GM12878 (cell line): Measurements from ENCODE around the gene ARIH2. TPM values are rescaled to one million over a fixed set of nuclear protein-coding genes. Genes with fewer than 3 reads are reported as not detected.

ENCODE experiments used
- ATAC-seq: fragments of 200-7000 bp; cut with Tn5 transposase; 3 replicates; pipeline ENCODE4 v1.9.1; 2020; ENCODE audit warnings: mild to moderate bottlenecking, moderate library complexity
- BruUV-seq: library from RNA; stranded (reverse); fragments of 400-500 nt; replicated peaks from 2 replicates; lab custom pipeline; 2021; lab: Mats Ljungman, UMichigan
- CTCF ChIA-PET: fragments of 300-600 bp; sonication (Branson Sonifier 250); formaldehyde crosslinking; extraction: SDS; loops from one replicate; lab custom pipeline; 2021; ENCODE audit warnings: inconsistent platforms; lab: Yijun Ruan, JAX
- POLR2A ChIA-PET: fragments of 350-600 bp; formaldehyde crosslinking; extraction: SDS; loops from one replicate; lab custom pipeline; 2021; ENCODE audit warnings: inconsistent platforms; lab: Charles Lee
- RAD21 ChIA-PET: fragments of 300-600 bp; sonication (Branson Sonifier 250); formaldehyde crosslinking; loops from one replicate; lab custom pipeline; 2023; ENCODE audit warnings: antibody characterized with exemption; ENCODE audit not compliant: unreplicated experiment; lab: Charles Lee
- SMC1A ChIA-PET: fragments of 300-600 bp; sonication (Branson Sonifier 250); formaldehyde crosslinking; loops from one replicate; lab custom pipeline; 2023; ENCODE audit not compliant: unreplicated experiment, uncharacterized antibody; lab: Charles Lee
- DNase-seq: peaks from one replicate; pipeline ENCODE4 v3.0.0-alpha.2; 2011; ENCODE audit warnings: low read depth, low spot score
- FAIRE-seq: peaks from 3 replicates; lab custom pipeline; 2011; peaks lifted over from hg19 to GRCh38; lab: Jason Lieb, UNC
- H2AFZ ChIP-seq: 2 replicates; pipeline ENCODE4 v1.6.0; 2011; ENCODE audit warnings: low read depth, low read length, control low read depth; ENCODE audit not compliant: control insufficient read depth
- H3K27ac ChIP-seq: 2 replicates; pipeline ENCODE4 v1.5.1; 2011; ENCODE audit warnings: control low read depth; ENCODE audit not compliant: control insufficient read depth, insufficient read depth
- H3K27me3 ChIP-seq, 2 experiments: replicated peaks in 1 of 2; 2 replicates each; pipeline versions ENCODE4 v1.6.0 to v1.6.1; 2011; ENCODE audit warnings: low read length in 1 of 2; ENCODE audit not compliant: control insufficient read depth in 2 of 2, insufficient read depth in 2 of 2
- H3K36me3 ChIP-seq, 2 experiments: 2 replicates each; pipeline ENCODE4 v1.5.1; 2011; ENCODE audit warnings: low read length in 1 of 2; ENCODE audit not compliant: control insufficient read depth in 2 of 2, insufficient read depth in 2 of 2
- H3K4me1 ChIP-seq: 2 replicates; pipeline ENCODE4 v1.6.1; 2011; ENCODE audit warnings: mild to moderate bottlenecking, low read length, moderate library complexity, mixed read lengths; ENCODE audit not compliant: control insufficient read depth, insufficient read depth
- H3K4me2 ChIP-seq: 2 replicates; pipeline ENCODE4 v1.6.0; 2011; ENCODE audit warnings: control low read depth; ENCODE audit not compliant: control insufficient read depth, insufficient read depth
- H3K4me3 ChIP-seq: fragments of 200-600 bp; sonication (generic); 2 replicates; pipeline ENCODE4 v1.5.1; 2016
- H3K79me2 ChIP-seq: 2 replicates; pipeline ENCODE4 v1.6.0; 2011; ENCODE audit warnings: low read length; ENCODE audit not compliant: control insufficient read depth, insufficient read depth
- H3K9ac ChIP-seq: 2 replicates; pipeline ENCODE4 v1.8.0; 2011; ENCODE audit warnings: low read length, control low read depth, mixed read lengths; ENCODE audit not compliant: control insufficient read depth, insufficient read depth
- H3K9me3 ChIP-seq: replicated peaks from 3 replicates; pipeline ENCODE4 v1.5.1; 2011; ENCODE audit warnings: mild to moderate bottlenecking, low read length; ENCODE audit not compliant: control insufficient read depth, insufficient read depth
- H4K20me1 ChIP-seq: 2 replicates; pipeline ENCODE4 v1.6.0; 2011; ENCODE audit not compliant: control insufficient read depth, insufficient read depth
- ASH2L ChIP-seq: fragments of 300-600, 200-600 bp; sonication (generic); IDR thresholded peaks from 2 replicates; pipeline ENCODE4 v1.6.1; 2017; ENCODE audit warnings: low read depth, mild to moderate bottlenecking, borderline replicate concordance
- CHD1 ChIP-seq: IDR thresholded peaks from 2 replicates; pipeline ENCODE4 v1.6.1; 2012; ENCODE audit warnings: low read depth, low read length, improper control_type of control experiment
- CREM ChIP-seq: IDR thresholded peaks from 2 replicates; pipeline ENCODE4 v1.6.1; 2014; ENCODE audit warnings: antibody characterized with exemption, low read depth
- DPF2 ChIP-seq: fragments of 450-650 bp; IDR thresholded peaks from 2 replicates; pipeline ENCODE4 v1.6.1; 2017; ENCODE audit warnings: mild to moderate bottlenecking
- EZH2 ChIP-seq: IDR thresholded peaks from 2 replicates; pipeline ENCODE4 v1.6.1; 2012; ENCODE audit warnings: low read depth, mild to moderate bottlenecking, control low read depth, inconsistent platforms, low read length, borderline replicate concordance; ENCODE audit not compliant: control insufficient read depth
- IKZF2 ChIP-seq, 2 experiments: fragments of 450-650 bp; IDR thresholded peaks; 2 replicates each; pipeline ENCODE4 v1.6.1; 2017; ENCODE audit warnings: mild to moderate bottlenecking in 2 of 2, moderate library complexity in 2 of 2
- MTA3 ChIP-seq: IDR thresholded peaks from 2 replicates; pipeline ENCODE4 v1.6.1; 2012; ENCODE audit warnings: low read length, inconsistent platforms, borderline replicate concordance
- NBN ChIP-seq: fragments of 450-650 bp; IDR thresholded peaks from 2 replicates; pipeline ENCODE4 v1.6.1; 2016
- NR2C1 ChIP-seq: fragments of 450-650 bp; IDR thresholded peaks from 2 replicates; pipeline ENCODE4 v1.6.1; 2017; ENCODE audit warnings: antibody characterized with exemption, mild to moderate bottlenecking, moderate library complexity
- STAT1 ChIP-seq: fragments of 450-650 bp; conservative IDR thresholded peaks from 2 replicates; pipeline ENCODE4 v1.6.1; 2014; ENCODE audit warnings: antibody characterized with exemption, mild to moderate bottlenecking
- SUPT20H ChIP-seq: IDR thresholded peaks from 2 replicates; pipeline ENCODE4 v1.6.1; 2011; ENCODE audit warnings: low read depth, mild to moderate bottlenecking, low read length, moderate library complexity, borderline replicate concordance; ENCODE audit not compliant: control insufficient read depth
- TAF1 ChIP-seq: IDR thresholded peaks from 2 replicates; pipeline ENCODE4 v1.6.1; 2011; ENCODE audit warnings: mild to moderate bottlenecking, low read depth, low read length, borderline replicate concordance
- ZBED1 ChIP-seq: IDR thresholded peaks from 2 replicates; pipeline ENCODE4 v1.6.1; 2016; ENCODE audit warnings: borderline replicate concordance
- ZZZ3 ChIP-seq: IDR thresholded peaks from 2 replicates; pipeline ENCODE4 v1.6.1; 2011; ENCODE audit warnings: low read depth; ENCODE audit not compliant: control insufficient read depth, insufficient read length
- WGBS: methylation state at CpG from one replicate; pipeline ENCODE4 v1.1.6; 2016; ENCODE audit warnings: low lambda C conversion rate; ENCODE audit not compliant: insufficient replicate concordance, insufficient coverage; ENCODE audit errors: missing lambda C conversion rate; 5-methylcytosine and 5-hydroxymethylcytosine counted together
- in situ Hi-C: fragments of 300-500 bp; cut with MboI; formaldehyde crosslinking; loops from 9 replicates; pipeline ENCODE4 v1.14.3; 2018; ENCODE audit warnings: mixed read lengths
- intact Hi-C: fragments of 100-400 bp; cut with micrococcal nuclease; formaldehyde crosslinking; loops from one replicate; pipeline ENCODE4 v1.14.2; 2022; ENCODE audit not compliant: unreplicated experiment
- polyA plus RNA-seq, 11 experiments: library from polyadenylated mRNA; depleted of rRNA in 4 of 11; unstranded in 6 of 11; stranded (reverse) in 5 of 11; fragments of >200 nt; fragmentation: Nextera tagmentation in 4 of 11; fragmentation: Illumina TruSeq in 1 of 11; extraction: Ambion mirVana in 4 of 11; extraction: Trizol in 1 of 11; gene quantifications; 1 replicate in 1 of 11; 2 replicates in 10 of 11; pipeline versions ENCODE4 v1.2.1 to v1.2.3, GENCODE V29; 2011 to 2016; ENCODE audit warnings: inconsistent platforms in 2 of 11, missing spikeins in 2 of 11, low read depth in 1 of 11
- total RNA-seq, 4 experiments: library from RNA; depleted of rRNA in 3 of 4; stranded (reverse); fragments of >200 nt in 3 of 4; fragmentation: Illumina TruSeq in 1 of 4; extraction: Trizol in 1 of 4; gene quantifications; 2 replicates each; pipeline versions ENCODE4 v1.2.1 to v1.2.3, GENCODE V29; 2013 to 2021
- TF ChIP-seq, protein P1 (sequence below): IDR thresholded peaks from 2 replicates; pipeline ENCODE4 v1.6.1; 2011; ENCODE audit warnings: borderline replicate concordance, low read depth, mild to moderate bottlenecking, moderate library complexity, mixed read lengths, low read length; ENCODE audit not compliant: insufficient read depth; ENCODE audit errors: extremely low read length
- TF ChIP-seq, protein P2 (sequence below): fragments of 450-650 bp; IDR thresholded peaks from 2 replicates; pipeline ENCODE4 v1.6.1; 2014; ENCODE audit warnings: mild to moderate bottlenecking
- TF ChIP-seq, protein P3 (sequence below): IDR thresholded peaks from 2 replicates; pipeline ENCODE4 v1.6.1; 2011; ENCODE audit warnings: low read depth, mild to moderate bottlenecking, low read length, moderate library complexity, borderline replicate concordance; ENCODE audit errors: extremely low read depth
- TF ChIP-seq, protein P4 (sequence below): fragments of 150-350 bp; IDR thresholded peaks from 2 replicates; pipeline ENCODE4 v1.6.1; 2014; ENCODE audit warnings: mild to moderate bottlenecking, low read depth, low read length

Gene ARIH2
- total and polyA plus RNA-seq, 10 of the 15 experiments (the other 5 are each of a cell fraction or from before 2014, with no cell fraction given): 18.7 to 74.7 (median 63.7) TPM

DNA sequence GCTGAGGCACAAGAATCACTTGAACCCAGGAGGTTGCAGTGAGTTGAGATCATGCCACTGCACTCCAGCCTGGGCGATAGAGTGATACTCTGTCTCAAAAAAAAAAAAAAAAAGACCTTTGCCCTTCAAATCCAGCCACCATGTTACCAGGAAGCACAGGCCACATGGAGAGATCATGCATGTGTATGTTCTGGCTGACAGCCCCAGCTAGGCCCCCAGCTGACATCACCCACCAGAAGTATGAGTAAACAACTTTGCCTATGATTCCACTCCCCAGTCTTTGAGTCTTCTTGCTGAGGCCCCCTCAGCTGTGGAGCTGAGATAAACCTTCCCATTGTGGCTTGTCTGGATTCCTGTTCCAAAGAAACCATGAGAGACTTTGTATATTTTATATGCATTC, 3.3 kb upstream of the ARIH2 start:
- Histone ChIP-seq H3K27ac (no peak overlapping the region), H2AFZ (no peak overlapping the region), H3K4me1 (peaks cover 5% of the 10 kb centered on the region), H3K9ac (no peak overlapping the region), H3K9me3 (no peaks in the 10 kb centered on the region), H4K20me1 (no peaks in the 10 kb centered on the region), H3K4me3 (no peak overlapping the region), H3K79me2 (peaks cover 13% of the 10 kb centered on the region), H3K4me2 (no peak overlapping the region), H3K27me3 (no peaks in the 10 kb centered on the region), H3K36me3 (no peaks in the 10 kb centered on the region)
- ChIA-PET CTCF (no interaction called here), POLR2A (interaction anchor here (0.6 to 0.7 kb wide), 4 partner anchors 11 to 160 kb away, joined by 3 to 5 read pairs (median 4); no protein-coding TSS in a partner anchor), SMC1A (no interaction called here), RAD21 (interaction anchor here (0.5 to 0.6 kb wide), 2 partner anchors 10 to 12 kb away, joined by 3 to 6 read pairs; no protein-coding TSS in a partner anchor)
- DNase-seq: no peak
- intact Hi-C loops: no loop called here
- no peak for ATAC-seq
- FAIRE-seq: no peak
- in situ Hi-C loops: no loop called here
- WGBS: 89% methylated on average over 1 of the region's 1 CpG
- BruUV-seq: no TSS peak
- TF ChIP-seq TAF1: no peak
- TF ChIP-seq NBN: no peak
- no peak for TF ChIP-seq NR2C1
- TF ChIP-seq EZH2: no peak
- TF ChIP-seq CREM: no peak
- no peak for TF ChIP-seq ASH2L
- no peak for TF ChIP-seq ZZZ3
- TF ChIP-seq, protein P1, sequence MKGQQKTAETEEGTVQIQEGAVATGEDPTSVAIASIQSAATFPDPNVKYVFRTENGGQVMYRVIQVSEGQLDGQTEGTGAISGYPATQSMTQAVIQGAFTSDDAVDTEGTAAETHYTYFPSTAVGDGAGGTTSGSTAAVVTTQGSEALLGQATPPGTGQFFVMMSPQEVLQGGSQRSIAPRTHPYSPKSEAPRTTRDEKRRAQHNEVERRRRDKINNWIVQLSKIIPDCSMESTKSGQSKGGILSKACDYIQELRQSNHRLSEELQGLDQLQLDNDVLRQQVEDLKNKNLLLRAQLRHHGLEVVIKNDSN: no peak
- no peak for TF ChIP-seq ZBED1
- no peak for TF ChIP-seq CHD1
- no peak for TF ChIP-seq DPF2
- no peak for TF ChIP-seq IKZF2 (IDR thresholded peaks at IDR 0.05)
- no peak for TF ChIP-seq STAT1
- TF ChIP-seq, protein P2, sequence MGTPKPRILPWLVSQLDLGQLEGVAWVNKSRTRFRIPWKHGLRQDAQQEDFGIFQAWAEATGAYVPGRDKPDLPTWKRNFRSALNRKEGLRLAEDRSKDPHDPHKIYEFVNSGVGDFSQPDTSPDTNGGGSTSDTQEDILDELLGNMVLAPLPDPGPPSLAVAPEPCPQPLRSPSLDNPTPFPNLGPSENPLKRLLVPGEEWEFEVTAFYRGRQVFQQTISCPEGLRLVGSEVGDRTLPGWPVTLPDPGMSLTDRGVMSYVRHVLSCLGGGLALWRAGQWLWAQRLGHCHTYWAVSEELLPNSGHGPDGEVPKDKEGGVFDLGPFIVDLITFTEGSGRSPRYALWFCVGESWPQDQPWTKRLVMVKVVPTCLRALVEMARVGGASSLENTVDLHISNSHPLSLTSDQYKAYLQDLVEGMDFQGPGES: no peak
- no peak for TF ChIP-seq SUPT20H
- no peak for TF ChIP-seq MTA3
- TF ChIP-seq, protein P3, sequence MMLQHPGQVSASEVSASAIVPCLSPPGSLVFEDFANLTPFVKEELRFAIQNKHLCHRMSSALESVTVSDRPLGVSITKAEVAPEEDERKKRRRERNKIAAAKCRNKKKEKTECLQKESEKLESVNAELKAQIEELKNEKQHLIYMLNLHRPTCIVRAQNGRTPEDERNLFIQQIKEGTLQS: no peak
- TF ChIP-seq, protein P4, sequence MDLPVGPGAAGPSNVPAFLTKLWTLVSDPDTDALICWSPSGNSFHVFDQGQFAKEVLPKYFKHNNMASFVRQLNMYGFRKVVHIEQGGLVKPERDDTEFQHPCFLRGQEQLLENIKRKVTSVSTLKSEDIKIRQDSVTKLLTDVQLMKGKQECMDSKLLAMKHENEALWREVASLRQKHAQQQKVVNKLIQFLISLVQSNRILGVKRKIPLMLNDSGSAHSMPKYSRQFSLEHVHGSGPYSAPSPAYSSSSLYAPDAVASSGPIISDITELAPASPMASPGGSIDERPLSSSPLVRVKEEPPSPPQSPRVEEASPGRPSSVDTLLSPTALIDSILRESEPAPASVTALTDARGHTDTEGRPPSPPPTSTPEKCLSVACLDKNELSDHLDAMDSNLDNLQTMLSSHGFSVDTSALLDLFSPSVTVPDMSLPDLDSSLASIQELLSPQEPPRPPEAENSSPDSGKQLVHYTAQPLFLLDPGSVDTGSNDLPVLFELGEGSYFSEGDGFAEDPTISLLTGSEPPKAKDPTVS: no peak
